ENCODE measurements around the gene MS4A15. TPM values are rescaled to one million over a fixed set of nuclear protein-coding genes. Genes with fewer than 3 reads are reported as not detected.

The MS4A15 gene
- total RNA-seq, 1 donor from 2014 or later, result not detected

DNA sequence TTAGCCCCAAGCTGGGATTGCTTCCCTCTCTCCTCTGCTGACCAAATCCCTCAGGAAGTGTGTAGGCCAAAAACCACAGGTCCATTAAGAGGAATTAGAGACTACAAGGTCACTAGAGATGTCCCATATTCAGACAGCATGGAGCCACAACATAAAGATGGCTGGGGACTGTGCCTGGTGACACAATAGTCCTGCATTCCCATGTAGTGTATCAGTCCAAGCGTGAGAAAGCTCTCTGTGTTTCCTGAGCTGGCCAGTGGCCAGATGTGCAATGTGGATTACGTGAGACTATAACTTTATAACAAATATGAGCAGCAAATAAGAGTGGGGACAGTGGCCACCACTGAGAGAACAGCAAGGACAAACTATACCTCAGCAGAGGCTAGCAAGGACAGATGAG is 20.9 kb downstream of the MS4A15 start:
- peak; percentile 35 for DNase-seq

DNA sequence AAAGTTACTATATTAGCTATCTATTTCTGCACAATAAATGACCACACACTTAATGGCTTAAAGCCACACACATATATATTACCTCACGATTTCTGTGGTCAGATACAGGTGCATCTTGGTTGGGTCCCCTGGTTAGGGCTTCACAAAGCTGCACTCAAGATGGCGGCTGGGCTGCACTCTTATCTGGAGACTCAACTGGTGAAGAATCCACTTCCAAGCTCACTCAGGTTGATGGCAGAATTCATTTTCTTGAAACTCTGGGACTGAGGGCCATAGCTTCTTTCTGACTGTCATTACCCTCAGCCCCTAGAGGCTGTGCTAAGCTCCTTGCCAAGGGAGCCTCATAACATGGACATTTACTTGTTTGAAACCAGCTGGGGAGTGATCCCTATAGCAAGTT is 23.4 kb downstream of the MS4A15 start:
- DNase-seq, result no peak

DNA sequence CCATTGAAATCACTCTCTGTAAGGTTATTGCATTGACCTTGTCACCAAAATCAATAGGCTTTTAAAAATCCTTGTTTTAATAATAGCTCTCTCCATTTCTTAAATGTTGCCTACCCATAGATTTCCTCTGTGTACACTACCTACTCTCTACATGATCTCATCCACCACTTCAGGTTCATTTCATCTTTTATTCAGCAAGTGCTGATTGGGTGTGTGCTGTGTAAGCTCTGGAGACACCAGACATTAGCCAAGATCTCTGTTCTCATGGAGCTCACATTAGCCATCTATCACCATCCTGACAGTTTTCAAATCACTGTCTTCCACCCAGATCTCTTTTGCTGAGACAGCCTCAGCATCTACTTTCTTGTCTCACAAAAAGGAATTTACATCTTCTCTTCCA is 24.1 kb downstream of the MS4A15 start:
- no peak for DNase-seq

DNA sequence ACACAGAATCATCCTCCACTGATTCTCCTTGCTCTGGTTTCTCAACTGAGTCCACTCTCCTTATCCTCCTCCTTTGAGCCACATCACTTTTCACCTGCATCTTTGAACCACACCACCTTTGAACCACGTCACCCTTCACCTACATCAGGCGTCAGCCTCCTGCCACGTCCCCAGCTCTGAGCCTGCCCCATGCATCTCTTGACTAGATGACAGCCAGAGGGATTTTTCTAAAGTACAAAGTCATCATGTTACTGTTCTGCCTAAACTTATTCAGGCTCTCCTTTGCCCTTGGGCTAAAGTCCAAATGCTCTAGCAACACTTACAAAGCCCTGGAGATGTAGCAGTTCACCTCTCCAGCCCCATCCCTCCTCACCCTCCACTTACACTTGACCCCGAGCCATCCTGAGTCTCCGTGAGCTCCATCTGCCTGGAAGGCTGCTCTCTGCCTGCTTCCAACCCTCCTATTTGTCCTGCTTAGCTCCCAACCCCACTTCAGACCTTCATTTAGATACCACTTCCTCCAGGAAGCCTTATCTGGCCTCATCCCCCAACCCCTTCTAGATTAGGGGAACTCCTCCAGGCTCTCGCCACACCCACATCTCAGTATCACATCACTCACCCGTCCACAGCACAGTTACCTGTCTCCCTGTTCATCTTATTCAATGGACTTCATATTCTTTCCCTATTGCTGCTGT is 24.8 kb downstream of the MS4A15 start:
- DNase-seq, result no peak

DNA sequence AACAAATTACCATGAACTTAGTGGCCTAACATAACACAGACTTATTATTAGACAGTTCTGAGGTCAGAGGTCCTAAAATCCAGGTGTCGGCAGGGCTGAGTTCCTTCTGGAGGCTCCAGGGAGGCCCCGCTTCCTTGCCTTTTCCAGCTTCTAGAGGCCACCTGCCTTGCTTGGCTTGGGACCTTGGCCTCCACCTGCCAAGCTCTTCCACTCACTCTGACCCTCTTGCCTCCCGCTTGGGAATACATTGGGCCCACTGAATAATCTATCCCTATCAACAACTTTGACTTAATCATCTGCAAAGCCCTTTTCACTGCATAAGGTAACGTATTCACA is 25.3 kb downstream of the MS4A15 start:
- DNase-seq, result no peak

DNA sequence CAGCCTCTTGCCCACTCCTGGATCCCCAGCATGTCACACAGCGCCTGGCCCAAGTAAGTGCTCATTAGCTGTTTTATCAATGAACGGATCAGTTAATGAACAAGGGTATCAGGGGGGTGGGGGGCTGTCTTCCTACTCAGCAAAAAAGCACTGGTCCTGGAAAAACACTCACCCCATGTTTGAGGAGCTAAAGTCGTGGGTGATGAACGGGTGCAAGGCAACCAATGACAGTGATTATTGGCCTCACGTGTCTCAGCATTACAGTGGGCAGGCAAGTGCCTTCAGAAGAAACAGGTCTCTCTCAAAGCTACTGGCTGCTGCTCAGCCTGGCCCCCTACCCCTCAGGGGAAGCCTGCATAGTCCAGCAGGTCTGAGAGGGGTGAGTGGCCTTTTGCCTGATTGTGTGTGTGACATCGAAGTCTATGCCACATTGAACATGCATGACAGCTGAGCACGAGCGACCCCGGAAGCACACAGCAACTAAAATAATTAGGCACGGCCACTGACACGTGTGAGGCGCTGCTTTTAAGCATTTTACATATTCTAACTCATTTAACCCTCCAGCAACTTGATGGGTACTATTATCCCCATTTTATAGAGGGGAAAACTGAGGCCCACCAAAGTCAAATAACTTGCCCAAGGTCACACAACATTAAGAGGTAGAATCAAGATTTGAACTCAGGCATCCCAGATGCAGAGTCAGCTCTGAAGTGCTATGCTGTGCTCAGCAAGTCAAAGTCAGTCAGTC is 25.9 kb downstream of the MS4A15 start:
- DNase-seq, result no peak

DNA sequence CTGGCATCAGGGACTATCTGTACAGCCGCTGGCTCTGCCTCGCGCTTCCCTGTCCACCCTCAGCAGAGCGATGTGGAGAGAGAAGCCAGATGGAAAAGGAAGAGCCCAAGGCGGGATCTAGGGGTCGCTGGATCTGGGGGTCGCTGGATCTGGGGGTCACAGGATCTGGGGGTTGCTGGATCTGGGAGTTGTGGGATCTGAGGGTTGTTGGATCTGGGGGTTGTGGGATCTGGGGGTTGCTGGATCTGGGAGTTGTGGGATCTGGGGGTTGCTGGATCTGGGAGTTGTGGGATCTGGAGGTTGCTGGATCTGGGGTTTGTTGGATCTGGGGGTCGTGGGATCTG is 26.4 kb downstream of the MS4A15 start:
- DNase-seq, result no peak

DNA sequence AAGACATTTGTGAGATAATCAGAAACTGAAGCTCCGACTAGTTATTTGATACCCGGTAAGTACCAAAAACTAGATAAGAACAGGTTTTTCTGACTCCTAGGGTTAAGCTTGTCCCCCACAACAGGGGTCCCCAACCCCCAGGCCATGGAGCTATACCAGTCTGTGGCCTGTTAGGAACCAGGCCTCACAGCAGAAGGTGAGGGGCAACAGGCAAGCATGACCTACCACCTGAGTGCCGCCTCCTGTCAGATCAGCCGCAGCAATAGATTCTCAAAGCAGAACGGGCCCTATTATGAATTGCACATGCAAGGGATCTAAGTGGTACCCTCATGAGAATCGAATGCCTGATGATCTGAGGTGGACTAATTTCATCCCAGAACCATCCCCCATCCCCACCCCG is 27.2 kb downstream of the MS4A15 start:
- DNase-seq, result no peak

DNA sequence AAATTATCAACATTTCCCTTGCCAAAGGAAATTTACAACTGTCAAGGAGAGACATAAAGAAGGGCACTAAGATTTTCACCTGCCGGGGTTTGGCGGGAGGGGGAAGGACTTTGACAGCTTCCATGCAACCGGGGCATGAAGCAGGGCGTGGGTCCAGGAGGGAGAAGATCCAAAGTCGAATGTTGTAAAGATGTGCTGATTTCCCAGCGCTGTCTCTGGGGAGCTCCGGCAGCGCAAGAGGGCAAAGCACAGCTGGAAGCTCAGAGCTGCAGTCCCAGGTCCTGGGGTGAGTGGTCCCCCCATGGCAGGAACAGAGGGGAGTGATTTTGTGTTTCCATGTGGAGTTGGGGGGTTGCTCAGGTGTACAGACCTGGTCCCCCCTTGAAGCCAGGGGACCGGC is 28.5 kb downstream of the MS4A15 start, which contains the start of gene MS4A10:
MS4A10 (plus strand) TSS at position 198 of the 400 bp plus-strand sequence. CDS start 5,003 bp downstream, outside the sequence.
- DNase-seq, result no peak

DNA sequence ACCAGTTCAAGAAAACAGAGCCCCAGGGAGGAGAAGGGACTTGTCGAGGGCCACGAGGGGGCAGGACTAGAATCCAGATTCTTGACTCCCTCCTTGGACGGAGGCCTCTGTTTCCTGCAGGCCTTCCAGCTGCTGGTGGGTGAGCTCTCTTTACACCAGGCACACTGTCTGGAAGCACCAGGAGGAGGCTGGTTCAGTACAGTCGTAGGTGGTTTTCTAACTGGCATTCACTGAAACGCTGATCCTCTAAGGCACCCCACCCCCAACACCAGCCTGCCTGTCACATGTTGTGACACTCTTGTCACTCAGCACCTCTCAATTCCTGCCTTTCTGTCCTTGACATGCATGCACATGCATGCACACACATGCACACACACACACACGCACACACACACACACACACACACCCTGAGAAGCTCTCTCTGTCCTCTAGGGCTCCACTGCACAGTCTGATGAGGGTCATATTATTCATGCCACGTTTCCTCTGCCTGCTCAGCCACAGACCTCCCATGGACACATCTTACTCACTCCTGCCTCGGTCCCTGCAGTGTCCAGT is 29.2 kb downstream of the MS4A15 start:
- DNase-seq, result no peak

DNA sequence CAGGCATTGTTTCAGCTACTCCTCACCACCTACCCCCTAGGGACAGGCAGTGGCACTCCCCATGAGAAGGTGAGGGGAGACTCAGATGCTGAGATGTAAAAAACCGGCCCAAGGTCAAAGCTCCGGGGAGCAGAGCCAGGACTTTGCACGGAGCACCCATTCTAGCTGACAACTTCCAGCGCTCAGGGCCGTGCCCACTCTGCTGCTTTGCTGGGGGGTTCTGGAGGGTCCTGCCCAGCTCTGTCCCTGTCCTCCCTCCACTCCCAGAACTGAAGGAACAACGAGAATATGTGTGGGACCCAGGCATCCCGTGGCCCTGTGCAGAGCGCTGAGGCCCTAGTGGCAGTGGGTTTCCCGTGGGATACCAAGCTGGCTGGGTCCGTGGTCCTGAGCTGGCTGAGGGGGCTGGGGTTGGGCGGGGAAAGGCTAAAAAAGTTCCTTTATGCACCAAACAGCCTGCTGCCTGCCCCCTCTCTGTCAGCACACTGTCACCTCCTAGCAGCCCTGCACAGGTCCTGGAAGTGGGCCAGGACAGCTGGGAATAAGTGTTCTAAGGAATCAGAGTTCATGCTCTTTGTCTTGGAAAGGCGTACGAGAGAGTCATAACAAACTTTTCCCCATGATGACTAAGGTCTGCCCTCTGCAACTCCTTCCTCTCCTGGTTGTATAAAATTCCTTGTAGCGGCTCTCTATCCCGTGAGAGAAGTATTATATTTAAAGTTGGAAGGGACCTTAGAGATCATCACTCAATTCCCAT is 30.3 kb downstream of the MS4A15 start:
- DNase-seq, result peak; percentile 17

DNA sequence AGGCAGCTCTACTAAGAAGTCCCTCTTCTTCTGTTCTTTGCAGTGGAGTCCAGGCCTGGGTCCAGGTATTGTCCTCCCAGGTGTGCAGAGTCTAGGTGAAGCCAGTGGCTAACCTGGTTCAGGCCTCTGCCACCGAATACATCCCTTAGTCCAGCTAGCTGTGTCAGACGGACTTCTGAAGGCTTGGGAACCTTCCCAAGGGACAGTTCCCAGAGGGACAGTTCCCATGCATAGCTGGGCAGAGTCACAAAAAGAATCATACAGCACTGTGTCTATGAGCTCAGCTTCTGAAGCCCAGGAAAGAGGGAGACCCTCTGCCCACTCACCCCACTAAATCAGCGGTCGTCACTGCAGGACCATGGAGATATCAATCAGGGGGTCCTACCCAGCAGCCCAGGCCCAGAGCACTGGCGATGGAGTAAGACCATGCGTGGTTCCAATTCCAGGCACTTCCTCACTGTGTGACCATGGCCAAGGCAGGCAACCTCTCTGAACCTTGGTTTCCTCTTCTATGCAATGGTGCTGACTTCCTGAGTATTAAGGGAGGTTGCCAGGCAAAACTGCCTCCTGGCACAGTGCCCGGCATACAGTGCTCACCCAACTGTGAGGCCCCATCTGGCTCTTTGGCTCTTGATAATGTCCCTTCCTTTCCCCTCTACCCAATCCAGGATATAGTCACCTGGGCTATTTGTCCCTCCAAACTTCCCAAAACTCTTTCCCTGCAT is 31.9 kb downstream of the MS4A15 start:
- DNase-seq, result no peak

DNA sequence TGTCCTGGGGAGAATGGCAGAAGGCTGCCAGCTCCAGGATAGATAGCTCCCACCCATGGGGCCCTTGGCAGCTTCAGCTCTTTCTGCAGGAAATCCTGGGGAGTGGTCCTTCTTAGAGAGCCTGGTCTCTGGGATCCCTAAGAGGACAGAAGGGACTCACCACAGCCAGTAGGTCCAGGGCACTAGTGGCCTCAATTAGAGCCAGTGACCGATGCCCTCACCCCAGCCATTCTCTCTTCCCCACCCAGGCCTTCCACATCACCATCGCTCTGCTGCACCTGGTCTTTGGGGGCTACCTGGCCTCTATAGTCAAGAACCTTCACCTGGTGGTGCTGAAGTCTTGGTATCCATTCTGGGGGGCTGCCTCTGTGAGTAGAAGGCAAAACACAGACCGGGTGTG is 34.1 kb downstream of the MS4A15 start:
- no peak for DNase-seq

DNA sequence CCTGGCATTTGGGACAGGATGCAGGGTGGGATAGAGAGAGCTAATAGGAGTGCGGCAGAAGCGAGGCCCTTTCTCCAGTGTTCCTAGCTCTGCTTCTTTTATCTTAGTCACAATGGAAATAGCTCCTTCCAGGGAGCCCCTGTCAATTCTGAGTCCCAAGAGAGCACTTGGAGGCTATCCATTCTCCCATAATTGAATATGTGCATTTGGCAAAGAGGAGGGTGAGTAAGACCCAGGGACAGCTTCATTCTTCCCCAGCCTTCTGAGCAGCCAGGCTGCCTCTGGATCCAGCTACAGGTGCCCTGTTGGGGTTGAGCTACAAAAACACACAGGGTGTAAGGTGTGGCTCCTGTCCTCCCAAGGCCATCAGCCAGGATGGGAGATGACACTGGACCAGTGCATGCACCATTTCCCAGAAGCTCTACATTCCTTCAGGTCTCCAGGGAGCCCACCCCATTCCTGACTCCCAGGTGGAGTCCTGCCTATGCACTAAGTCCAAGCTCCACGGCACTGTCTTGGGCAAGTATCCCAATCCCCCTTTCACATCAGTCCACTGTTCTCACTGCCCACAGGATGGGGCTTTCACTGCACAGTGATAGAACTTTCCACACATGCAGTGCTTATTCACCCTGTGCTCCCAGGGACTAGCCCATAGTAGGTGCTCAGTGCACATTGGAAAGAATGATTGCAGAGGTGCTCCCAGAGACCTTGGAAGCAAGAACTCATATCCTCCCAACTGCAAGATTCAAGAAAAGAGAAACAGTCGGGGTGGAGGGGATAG is 34.7 kb downstream of the MS4A15 start:
- DNase-seq, result no peak

DNA sequence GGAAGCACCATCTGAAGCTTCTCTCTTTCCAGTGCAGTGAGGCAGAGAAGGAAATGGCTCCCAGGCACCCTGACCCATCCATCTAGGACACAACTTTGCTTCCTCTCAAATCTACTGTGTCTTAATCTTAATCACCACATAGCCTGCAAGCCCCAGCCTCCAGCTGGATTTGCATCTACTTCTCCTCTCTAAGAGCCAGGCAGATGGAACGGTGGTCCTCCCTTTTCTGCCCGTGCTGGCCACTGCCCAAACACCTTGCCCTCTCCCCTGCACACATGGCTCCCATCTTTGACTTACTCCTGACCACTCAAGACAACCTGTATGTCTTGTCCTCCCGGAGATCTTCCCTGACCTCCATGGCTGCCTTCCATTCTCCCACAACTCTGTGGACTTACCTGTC is 35.9 kb downstream of the MS4A15 start:
- no peak for DNase-seq

DNA sequence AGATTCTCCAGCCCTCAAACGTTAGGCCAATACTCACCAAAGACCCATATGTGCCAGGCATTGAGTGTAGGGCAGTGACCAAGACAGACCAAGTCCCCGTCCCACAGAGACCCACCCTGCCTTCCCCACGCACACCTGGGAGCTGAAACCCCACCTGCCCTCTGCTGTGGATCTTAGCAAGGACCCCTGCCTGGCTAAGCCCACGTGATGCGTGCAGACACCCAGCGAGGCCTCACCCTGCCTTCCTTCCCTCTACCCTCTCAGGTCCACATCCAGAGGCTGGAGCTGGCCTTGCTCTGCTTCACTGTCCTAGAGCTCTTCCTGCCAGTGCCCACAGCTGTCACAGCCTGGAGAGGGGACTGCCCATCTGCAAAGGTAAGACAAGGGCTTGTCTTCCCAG is 38.6 kb downstream of the MS4A15 start:
- DNase-seq, result no peak

DNA sequence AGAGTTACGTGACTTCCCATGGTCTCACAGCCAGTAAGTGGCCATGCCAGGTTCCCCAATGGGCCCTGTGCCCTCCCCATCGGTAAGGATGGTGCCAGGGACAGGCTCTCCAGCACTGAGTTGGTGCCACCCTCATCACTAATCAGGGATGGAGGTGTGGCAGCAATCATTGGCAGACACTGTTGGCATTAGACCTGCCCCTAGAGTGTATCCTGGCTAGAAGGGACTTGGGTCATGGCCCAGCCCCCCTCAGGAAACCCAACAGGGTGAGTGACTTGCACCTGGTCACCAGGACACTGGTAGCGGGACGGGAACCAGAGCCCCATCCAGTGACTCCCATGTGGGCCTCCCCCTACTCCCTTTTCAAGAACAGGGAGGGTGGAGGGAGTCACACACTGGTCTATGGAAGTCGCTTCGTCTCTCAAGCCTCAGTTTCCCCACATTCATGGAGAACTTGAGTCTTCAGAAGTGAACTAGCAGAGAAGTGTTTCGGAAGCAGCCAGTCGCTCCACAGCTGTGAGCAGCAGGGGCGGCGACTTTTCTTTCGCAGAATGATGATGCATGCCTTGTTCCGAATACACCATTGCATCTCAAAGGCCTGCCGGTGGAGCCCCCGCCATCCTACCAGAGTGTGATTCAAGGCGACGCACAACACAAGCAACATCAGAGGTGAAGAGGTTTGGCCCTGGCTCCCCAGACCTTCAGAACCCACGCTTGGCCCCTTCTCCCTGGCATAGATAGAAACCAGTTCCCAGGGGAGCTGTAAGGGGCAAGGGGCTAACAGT is 41.4 kb downstream of the MS4A15 start:
- no peak for DNase-seq

DNA sequence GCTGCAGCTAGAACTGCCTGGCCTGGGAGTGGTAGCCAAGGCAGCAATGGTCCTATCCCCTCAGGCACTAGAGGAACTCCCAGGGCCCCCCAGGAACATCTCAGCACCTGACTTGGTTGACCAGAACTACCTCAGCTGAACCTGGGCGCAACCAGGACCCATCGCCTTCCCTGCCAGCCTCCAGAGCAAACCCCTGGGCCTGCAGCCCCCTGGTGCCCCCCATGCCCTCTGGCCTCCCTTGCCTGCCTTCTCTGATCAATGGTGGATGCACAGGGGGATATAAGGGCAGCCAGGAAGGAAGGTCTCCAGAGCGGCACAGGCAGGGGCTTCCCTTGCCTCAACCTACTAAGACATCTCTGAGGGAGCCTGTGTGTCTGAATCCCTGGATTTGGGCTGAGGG is 42.0 kb downstream of the MS4A15 start:
- DNase-seq, result no peak

DNA sequence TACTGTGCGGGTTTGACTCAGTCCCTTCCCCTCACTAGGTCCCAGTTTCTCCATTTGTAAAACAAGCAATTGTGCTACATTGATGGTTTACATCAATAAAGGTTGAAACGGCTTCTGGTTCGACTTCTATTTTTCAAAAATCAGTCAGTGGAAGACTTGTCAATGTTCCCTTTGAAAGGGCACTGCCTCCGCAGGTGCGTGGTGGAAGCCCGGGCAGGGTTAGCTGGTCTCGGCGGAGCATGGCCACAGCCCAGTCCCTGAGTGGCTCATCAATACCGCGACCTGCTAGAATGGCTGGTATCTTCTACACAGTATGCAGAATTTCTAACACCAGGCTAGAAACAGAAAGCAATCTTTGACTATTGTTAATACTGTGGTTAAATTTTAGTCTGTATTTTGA is 44.5 kb downstream of the MS4A15 start:
- no peak for DNase-seq

DNA sequence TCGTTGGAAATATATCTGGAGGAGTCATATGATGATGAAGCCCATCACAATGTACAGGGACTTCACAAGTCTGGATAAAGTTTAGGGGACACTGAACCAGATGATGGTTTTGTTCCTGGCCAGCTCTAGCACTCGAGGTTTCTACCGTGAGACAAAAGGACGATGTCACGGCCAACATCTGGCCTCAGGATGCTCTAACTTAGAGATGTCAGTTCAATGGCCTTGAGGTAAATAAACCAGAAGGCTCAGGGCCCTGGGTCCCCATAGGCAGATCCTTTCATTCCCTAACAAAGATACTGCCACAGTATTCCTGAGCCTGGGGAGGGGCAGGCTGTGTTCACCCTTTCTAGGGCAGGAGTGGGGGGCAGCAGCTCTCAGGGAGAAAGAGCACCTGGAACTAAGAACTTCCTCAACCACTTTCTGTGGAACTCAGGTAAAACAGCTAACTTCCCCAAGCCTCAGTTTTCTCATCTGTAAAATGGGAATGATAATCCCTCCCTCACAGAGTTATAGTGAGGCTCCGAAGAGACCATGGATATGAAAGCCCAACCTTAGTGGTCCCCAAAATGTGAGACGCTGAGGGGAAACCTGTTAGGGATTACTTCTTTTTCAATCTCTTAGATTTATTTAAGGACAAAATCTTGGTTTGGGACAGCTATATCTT is 46.7 kb downstream of the MS4A15 start:
- no peak for DNase-seq
